ENCODE data around the gene ETNK2.

- no peak for TF ChIP-seq CTCF (IDR thresholded peaks at IDR 0.05)
- no peak for TF ChIP-seq EZH2 (IDR thresholded peaks at IDR 0.05)
- no peak for TF ChIP-seq EZH2phosphoT487 (IDR thresholded peaks at IDR 0.05)
Observed at GRCh38 chr1:204141131-204141530, 10.7 kb downstream of the ETNK2 start.

Data from neural progenitor cell (in vitro differentiated cells).